GM12878 (cell line): ENCODE data around the gene LRRC53. TPM values are rescaled to one million over a fixed set of nuclear protein-coding genes. Genes with fewer than 3 reads are reported as not detected.

Experiments used
- ATAC-seq: fragments of 200-7000 bp; cut with Tn5 transposase; 3 replicates; pipeline ENCODE4 v1.9.1; 2020; ENCODE audit warnings: mild to moderate bottlenecking, moderate library complexity
- BruUV-seq: library from RNA; stranded (reverse); fragments of 400-500 nt; replicated peaks from 2 replicates; lab custom pipeline; 2021; lab: Mats Ljungman, UMichigan
- CTCF ChIA-PET: fragments of 300-600 bp; sonication (Branson Sonifier 250); formaldehyde crosslinking; extraction: SDS; loops from one replicate; lab custom pipeline; 2021; ENCODE audit warnings: inconsistent platforms; lab: Yijun Ruan, JAX
- POLR2A ChIA-PET: fragments of 350-600 bp; formaldehyde crosslinking; extraction: SDS; loops from one replicate; lab custom pipeline; 2021; ENCODE audit warnings: inconsistent platforms; lab: Charles Lee
- RAD21 ChIA-PET: fragments of 300-600 bp; sonication (Branson Sonifier 250); formaldehyde crosslinking; loops from one replicate; lab custom pipeline; 2023; ENCODE audit warnings: antibody characterized with exemption; ENCODE audit not compliant: unreplicated experiment; lab: Charles Lee
- SMC1A ChIA-PET: fragments of 300-600 bp; sonication (Branson Sonifier 250); formaldehyde crosslinking; loops from one replicate; lab custom pipeline; 2023; ENCODE audit not compliant: unreplicated experiment, uncharacterized antibody; lab: Charles Lee
- DNase-seq: peaks from one replicate; pipeline ENCODE4 v3.0.0-alpha.2; 2011; ENCODE audit warnings: low read depth, low spot score
- FAIRE-seq: peaks from 3 replicates; lab custom pipeline; 2011; peaks lifted over from hg19 to GRCh38; lab: Jason Lieb, UNC
- H2AFZ ChIP-seq: 2 replicates; pipeline ENCODE4 v1.6.0; 2011; ENCODE audit warnings: low read depth, low read length, control low read depth; ENCODE audit not compliant: control insufficient read depth
- H3K27ac ChIP-seq: 2 replicates; pipeline ENCODE4 v1.5.1; 2011; ENCODE audit warnings: control low read depth; ENCODE audit not compliant: control insufficient read depth, insufficient read depth
- H3K27me3 ChIP-seq, 2 experiments: replicated peaks in 1 of 2; 2 replicates each; pipeline versions ENCODE4 v1.6.0 to v1.6.1; 2011; ENCODE audit warnings: low read length in 1 of 2; ENCODE audit not compliant: control insufficient read depth in 2 of 2, insufficient read depth in 2 of 2
- H3K36me3 ChIP-seq, 2 experiments: 2 replicates each; pipeline ENCODE4 v1.5.1; 2011; ENCODE audit warnings: low read length in 1 of 2; ENCODE audit not compliant: control insufficient read depth in 2 of 2, insufficient read depth in 2 of 2
- H3K4me1 ChIP-seq: 2 replicates; pipeline ENCODE4 v1.6.1; 2011; ENCODE audit warnings: mild to moderate bottlenecking, low read length, moderate library complexity, mixed read lengths; ENCODE audit not compliant: control insufficient read depth, insufficient read depth
- H3K4me2 ChIP-seq: 2 replicates; pipeline ENCODE4 v1.6.0; 2011; ENCODE audit warnings: control low read depth; ENCODE audit not compliant: control insufficient read depth, insufficient read depth
- H3K4me3 ChIP-seq: fragments of 200-600 bp; sonication (generic); 2 replicates; pipeline ENCODE4 v1.5.1; 2016
- H3K79me2 ChIP-seq: 2 replicates; pipeline ENCODE4 v1.6.0; 2011; ENCODE audit warnings: low read length; ENCODE audit not compliant: control insufficient read depth, insufficient read depth
- H3K9ac ChIP-seq: 2 replicates; pipeline ENCODE4 v1.8.0; 2011; ENCODE audit warnings: low read length, control low read depth, mixed read lengths; ENCODE audit not compliant: control insufficient read depth, insufficient read depth
- H3K9me3 ChIP-seq: replicated peaks from 3 replicates; pipeline ENCODE4 v1.5.1; 2011; ENCODE audit warnings: mild to moderate bottlenecking, low read length; ENCODE audit not compliant: control insufficient read depth, insufficient read depth
- H4K20me1 ChIP-seq: 2 replicates; pipeline ENCODE4 v1.6.0; 2011; ENCODE audit not compliant: control insufficient read depth, insufficient read depth
- ATF7 ChIP-seq: fragments of 450-650 bp; IDR thresholded peaks from 2 replicates; pipeline ENCODE4 v1.6.1; 2016; ENCODE audit warnings: low read depth, mild to moderate bottlenecking
- CTCF ChIP-seq, 3 experiments: IDR thresholded peaks in 2 of 3; conservative IDR thresholded peaks in 1 of 3; 2 replicates each; pipeline ENCODE4 v1.5.1; 2011; ENCODE audit warnings: low read depth in 3 of 3, low read length in 3 of 3, mild to moderate bottlenecking in 3 of 3, control low read depth in 2 of 3, moderate library complexity in 2 of 3, inconsistent platforms in 1 of 3, mixed read lengths in 1 of 3; ENCODE audit not compliant: control insufficient read depth in 2 of 3, insufficient read depth in 1 of 3; ENCODE audit errors: extremely low read depth in 1 of 3
- RAD21 ChIP-seq: IDR thresholded peaks from 2 replicates; pipeline ENCODE4 v1.6.1; 2011; ENCODE audit warnings: mild to moderate bottlenecking, low read depth, low read length, moderate library complexity; ENCODE audit not compliant: insufficient read depth
- WGBS: methylation state at CpG from one replicate; pipeline ENCODE4 v1.1.6; 2016; ENCODE audit warnings: low lambda C conversion rate; ENCODE audit not compliant: insufficient replicate concordance, insufficient coverage; ENCODE audit errors: missing lambda C conversion rate; 5-methylcytosine and 5-hydroxymethylcytosine counted together
- in situ Hi-C: fragments of 300-500 bp; cut with MboI; formaldehyde crosslinking; loops from 9 replicates; pipeline ENCODE4 v1.14.3; 2018; ENCODE audit warnings: mixed read lengths
- intact Hi-C: fragments of 100-400 bp; cut with micrococcal nuclease; formaldehyde crosslinking; loops from one replicate; pipeline ENCODE4 v1.14.2; 2022; ENCODE audit not compliant: unreplicated experiment
- polyA plus RNA-seq, 11 experiments: library from polyadenylated mRNA; depleted of rRNA in 4 of 11; unstranded in 6 of 11; stranded (reverse) in 5 of 11; fragments of >200 nt; fragmentation: Nextera tagmentation in 4 of 11; fragmentation: Illumina TruSeq in 1 of 11; extraction: Ambion mirVana in 4 of 11; extraction: Trizol in 1 of 11; gene quantifications; 1 replicate in 1 of 11; 2 replicates in 10 of 11; pipeline versions ENCODE4 v1.2.1 to v1.2.3, GENCODE V29; 2011 to 2016; ENCODE audit warnings: inconsistent platforms in 2 of 11, missing spikeins in 2 of 11, low read depth in 1 of 11
- total RNA-seq, 4 experiments: library from RNA; depleted of rRNA in 3 of 4; stranded (reverse); fragments of >200 nt in 3 of 4; fragmentation: Illumina TruSeq in 1 of 4; extraction: Trizol in 1 of 4; gene quantifications; 2 replicates each; pipeline versions ENCODE4 v1.2.1 to v1.2.3, GENCODE V29; 2013 to 2021

The LRRC53 gene
- total and polyA plus RNA-seq, 10 of the 15 experiments (the other 5 are each of a cell fraction or from before 2014, with no cell fraction given): not detected

- H3K9ac ChIP-seq: no peak overlapping the region
- H3K27me3 ChIP-seq: no peaks in the 10 kb centered on the region
- no peaks in the 10 kb centered on the region for H3K4me1 ChIP-seq
- no peak overlapping the region for H3K4me2 ChIP-seq
- ChIA-PET RAD21 (interaction anchor here (0.6 to 2.5 kb wide), 11 partner anchors 9 to 629 kb away, joined by 3 to 8 read pairs (median 3); no protein-coding TSS in a partner anchor), CTCF (interaction anchor here (0.6 to 3.4 kb wide), 20 partner anchors 8 to 780 kb away, joined by 3 to 22 read pairs (median 3); partner anchors contain the start of genes CRYZ and TYW3), POLR2A (no interaction called here), SMC1A (interaction anchor here (0.5 to 4.0 kb wide), 15 partner anchors 8 to 1136 kb away, joined by 3 to 23 read pairs (median 3); no protein-coding TSS in a partner anchor)
- intact Hi-C loops: loop anchor here (10.0 kb wide), 1 partner anchor 624 kb away; no protein-coding TSS in a partner anchor
- WGBS: 0% methylated on average over 2 of the region's 2 CpGs
- TF ChIP-seq ATF7 (no peak), CTCF (IDR thresholded peaks at IDR 0.05 in 2 of 3, conservative IDR thresholded peaks at IDR 0.05 in 1 of 3; ENCODE audit: control insufficient read depth in 2 of 3, extremely low read depth in 1 of 3, insufficient read depth in 1 of 3, low read depth in 3 of 3, low read length in 3 of 3) (peak; percentile 43 to 52 (median 48); a peak in 5 of 6 replicates), RAD21 (peak; percentile 66)
- no peaks in the 10 kb centered on the region for H4K20me1 ChIP-seq
- H3K27ac ChIP-seq: no peak overlapping the region
- BruUV-seq: no TSS peak
- DNase-seq: no peak
- no peaks in the 10 kb centered on the region for H3K79me2 ChIP-seq
- FAIRE-seq: peak; percentile 89
- H3K9me3 ChIP-seq: no peaks in the 10 kb centered on the region
- in situ Hi-C loops: loop anchor here (25.0 kb wide), 1 partner anchor 632 kb away; no protein-coding TSS in a partner anchor
- H3K36me3 ChIP-seq: no peaks in the 10 kb centered on the region
- no peak overlapping the region for H3K4me3 ChIP-seq
- no peak overlapping the region for H2AFZ ChIP-seq
- 0 out of 3 replicates have a peak, but pooled peaks have one; percentile 44 for ATAC-seq
Measured at GRCh38 chr1:74468982-74469603, 43.3 kb downstream of the LRRC53 start.
